HG03108 (cell line): Measurements from ENCODE around the gene PFAS.
"Not testable (repeated sequence)": the region's sequence is repeated elsewhere in the genome, so short reads cannot be mapped to it uniquely, and the experiment has no call there.

Experiments
- ATAC-seq: cut with Tn5 transposase; IDR thresholded peaks from one replicate; pipeline ENCODE4 v1.9.1; 2021; ENCODE audit warnings: moderate library complexity; ENCODE audit not compliant: unreplicated experiment

The PFAS gene

DNA sequence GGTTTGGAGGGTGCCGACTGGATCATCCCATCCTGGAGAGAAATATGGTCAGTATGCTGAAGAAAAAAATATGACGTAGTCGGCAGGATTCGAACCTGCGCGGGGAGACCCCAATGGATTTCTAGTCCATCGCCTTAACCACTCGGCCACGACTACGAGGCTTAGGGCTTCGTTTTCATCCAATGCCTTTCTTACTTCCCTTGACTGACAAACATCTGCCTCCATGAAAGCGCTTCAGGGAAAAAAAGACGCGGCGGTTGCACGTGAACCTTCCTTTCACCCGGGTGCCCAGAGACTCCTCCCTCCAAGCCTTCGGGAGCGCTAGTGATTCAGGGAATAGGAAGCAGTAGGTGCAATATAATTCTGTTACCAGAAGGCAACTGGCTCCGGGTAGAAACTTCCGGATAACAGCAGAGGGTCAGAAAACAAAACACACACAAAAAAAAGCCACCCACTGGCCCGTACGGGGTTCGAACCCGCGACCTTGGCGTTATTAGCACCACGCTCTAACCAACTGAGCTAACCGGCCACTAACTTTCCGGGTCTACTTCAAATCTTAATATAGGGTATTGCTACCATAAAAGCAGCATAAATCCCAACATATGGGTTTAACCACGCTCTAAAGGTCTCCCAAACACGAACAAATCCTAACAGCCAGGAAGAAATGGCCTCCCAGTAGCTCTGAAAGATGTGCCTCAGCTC lies 22.4 kb upstream of the PFAS start:
- no peak for ATAC-seq

DNA sequence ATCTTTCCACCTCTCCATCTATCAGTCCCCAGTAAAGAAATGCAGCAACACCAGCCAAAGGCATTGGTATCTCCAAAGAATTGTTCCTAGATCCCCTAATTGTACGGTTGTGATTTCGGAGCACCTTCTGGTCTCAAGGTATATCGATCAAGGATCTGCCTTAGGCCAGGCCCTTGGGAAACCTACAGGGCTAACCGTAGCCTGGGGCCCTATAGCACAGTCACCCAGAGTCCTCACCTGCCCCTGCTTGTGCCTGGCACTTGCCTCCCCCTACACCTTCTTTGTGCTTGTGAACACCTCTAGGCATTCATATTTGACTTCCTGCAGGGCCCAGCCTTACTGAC lies 21.9 kb upstream of the PFAS start:
- ATAC-seq, result no peak

DNA sequence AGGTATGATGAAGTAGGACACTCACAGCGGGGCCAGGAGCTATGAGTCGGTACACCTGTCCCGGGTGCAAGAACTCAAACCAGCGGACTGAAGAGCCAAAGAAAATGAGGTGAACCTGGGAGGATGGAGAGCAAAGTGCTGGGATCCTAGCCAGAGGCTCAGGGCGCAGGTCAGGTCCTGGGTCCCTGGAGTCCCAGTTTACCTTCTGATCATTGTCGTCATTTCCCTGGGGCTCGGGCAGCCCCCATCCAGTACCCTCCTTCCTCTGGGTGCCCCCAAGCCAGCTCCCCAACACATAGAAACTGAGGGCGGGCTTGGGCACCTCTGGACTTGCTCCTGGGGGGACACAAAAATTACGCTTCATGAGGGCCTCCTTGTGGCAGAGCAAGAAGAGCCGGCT lies 17.4 kb upstream of the PFAS start:
- ATAC-seq, result no peak

DNA sequence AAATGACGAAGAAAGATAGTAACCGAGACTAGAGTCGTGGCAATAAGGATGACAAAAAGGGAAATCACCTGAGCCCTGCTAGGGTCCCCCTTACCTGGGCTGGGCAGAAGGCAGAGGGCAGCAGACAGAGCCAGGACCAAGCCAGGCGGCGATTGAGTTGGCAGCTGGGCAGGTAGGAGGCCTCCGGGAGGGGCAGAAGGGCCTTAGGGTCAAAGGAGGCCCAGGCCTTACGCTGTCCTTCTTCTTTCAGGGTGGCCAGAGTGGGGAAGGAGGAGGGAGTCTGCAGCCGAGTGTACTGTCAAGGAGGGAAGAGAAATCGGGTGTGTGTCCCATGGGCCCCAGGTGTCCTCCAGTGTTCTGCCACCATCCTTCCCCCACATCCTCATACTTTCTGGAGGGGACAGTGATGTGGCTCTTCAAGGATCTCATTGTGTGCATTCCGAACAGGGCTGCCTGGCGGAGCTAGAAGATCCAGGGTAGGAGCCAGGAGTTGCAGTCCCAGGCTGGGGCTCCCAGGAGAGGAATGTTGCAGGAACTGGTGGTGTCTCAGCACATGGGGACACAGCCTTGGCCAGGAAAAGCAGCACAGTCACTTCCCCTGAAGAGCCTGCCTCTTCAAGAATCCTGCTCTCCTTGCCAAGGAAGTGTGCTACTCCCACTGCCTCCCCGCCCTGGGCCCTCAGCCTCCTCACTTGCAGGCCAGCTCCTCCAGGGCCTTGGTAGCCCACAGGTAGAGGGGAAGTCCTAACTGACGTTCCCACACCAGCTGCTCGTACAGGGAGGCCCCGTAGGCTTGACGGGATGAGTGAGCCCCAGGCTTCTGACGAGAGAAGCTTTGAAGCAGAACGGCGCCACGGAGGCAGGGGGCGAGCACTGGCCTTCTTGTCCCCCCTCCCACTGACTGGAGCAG lies 14.5 kb upstream of the PFAS start:
- ATAC-seq, result no peak

- ATAC-seq, result no peak
Measured at GRCh38 chr17:8235676-8236075, 13.4 kb upstream of the PFAS start.

- ATAC-seq, result no peak
Measured at GRCh38 chr17:8237175-8237574, 11.9 kb upstream of the PFAS start.

DNA sequence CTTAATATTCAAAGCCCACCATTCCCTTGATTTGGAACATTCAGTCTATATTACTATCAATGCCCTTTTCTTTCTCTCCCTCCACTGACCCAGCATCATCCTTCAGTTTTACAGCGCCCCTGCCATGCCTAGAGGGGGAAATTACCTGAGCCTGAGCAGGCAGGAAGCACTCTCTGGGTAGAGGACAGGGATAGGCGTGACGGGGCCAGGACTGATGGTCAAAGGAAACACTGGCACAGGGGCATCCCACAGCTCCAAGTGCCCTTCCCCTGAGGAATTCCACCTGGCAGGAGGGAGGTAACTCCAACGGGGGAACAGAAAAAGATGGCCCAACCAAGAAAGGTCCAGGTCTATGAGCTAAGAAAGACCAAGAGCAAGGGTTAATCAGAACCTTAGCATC lies 11.2 kb upstream of the PFAS start:
- ATAC-seq, result no peak

- ATAC-seq, result no peak
Measured at GRCh38 chr17:8243827-8244226, 5.3 kb upstream of the PFAS start.

DNA sequence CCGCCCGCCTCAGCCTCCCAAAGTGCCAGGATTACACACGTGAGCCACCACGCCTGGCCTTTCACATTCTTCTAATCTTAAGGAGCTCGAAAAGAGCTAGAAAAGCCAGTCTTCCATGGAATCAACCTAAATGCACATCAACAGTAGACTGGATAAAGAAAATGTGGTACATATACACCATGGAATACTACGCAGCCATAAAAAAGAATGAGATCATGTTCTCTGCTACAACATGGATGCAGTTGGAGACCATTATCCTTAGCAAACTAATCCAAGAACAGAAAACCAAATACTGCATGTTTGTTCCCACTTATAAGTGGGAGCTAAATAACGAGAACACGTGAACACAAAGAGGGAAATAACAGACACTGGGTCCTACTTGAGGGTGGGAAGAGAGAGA lies 4.3 kb upstream of the PFAS start:
- ATAC-seq, result no peak

GRCh38 chr17:8249621-8250500 lies 772 bp downstream of the PFAS start:
- no peak for ATAC-seq

GRCh38 chr17:8251411-8251810 lies 2.3 kb downstream of the PFAS start:
- not testable (repeated sequence) for ATAC-seq

- ATAC-seq, result no peak
Measured at GRCh38 chr17:8253801-8254200, 4.7 kb downstream of the PFAS start.

DNA sequence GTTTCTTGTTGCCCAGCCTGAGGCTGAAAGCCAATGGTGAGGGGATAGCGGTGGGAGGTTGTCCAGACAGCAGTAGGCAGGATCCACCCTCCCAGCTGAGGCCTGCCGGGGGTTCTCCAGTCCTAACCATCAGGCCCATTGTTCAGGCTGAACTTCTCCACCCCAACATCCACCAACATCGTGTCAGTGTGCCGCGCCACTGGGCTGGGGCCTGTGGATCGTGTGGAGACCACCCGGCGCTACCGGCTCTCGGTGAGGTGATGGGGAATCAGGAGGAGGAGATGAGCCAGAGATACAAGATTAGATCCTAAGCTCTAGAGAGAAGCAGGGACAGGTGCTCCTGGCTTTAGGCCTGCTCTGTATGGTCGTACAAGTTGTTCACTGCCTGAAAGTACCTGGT lies 5.8 kb downstream of the PFAS start:
- ATAC-seq, result no peak

GRCh38 chr17:8255499-8255898 lies 6.4 kb downstream of the PFAS start:
- ATAC-seq, result no peak

- no peak for ATAC-seq
Measured at GRCh38 chr17:8256291-8256690, 7.2 kb downstream of the PFAS start.

DNA sequence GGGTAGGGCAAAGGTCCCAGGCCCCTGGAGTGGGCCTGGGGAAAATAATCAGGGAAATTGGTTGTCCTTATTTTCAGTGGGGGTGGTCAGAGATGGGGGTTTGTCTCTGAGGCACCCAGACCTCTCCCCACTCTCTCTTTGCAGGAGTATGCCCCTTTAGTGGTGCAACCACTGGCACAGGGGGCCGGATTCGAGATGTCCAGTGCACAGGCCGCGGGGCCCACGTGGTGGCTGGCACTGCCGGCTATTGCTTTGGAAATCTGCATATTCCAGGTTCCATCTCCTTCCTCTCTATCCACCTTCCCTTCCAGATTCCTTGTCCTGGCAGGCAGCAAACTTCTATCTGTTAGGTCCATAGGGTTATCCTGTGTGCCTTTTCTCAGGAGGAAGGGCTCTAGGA lies 7.6 kb downstream of the PFAS start:
- ATAC-seq, result no peak

DNA sequence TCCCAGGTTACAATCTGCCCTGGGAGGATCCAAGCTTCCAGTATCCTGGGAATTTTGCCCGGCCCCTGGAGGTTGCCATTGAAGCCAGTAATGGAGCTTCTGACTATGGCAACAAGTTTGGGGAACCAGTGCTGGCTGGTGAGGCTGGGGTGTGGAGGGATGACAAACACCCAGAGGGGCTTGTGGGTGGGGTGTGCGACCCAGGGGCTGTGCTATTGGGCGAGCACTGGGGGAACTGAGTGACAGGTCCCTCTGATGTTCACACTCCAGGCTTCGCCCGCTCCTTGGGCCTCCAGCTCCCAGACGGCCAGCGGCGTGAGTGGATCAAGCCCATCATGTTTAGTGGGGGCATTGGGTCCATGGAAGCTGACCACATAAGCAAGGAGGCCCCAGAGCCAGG lies 8.7 kb downstream of the PFAS start:
- ATAC-seq, result no peak

DNA sequence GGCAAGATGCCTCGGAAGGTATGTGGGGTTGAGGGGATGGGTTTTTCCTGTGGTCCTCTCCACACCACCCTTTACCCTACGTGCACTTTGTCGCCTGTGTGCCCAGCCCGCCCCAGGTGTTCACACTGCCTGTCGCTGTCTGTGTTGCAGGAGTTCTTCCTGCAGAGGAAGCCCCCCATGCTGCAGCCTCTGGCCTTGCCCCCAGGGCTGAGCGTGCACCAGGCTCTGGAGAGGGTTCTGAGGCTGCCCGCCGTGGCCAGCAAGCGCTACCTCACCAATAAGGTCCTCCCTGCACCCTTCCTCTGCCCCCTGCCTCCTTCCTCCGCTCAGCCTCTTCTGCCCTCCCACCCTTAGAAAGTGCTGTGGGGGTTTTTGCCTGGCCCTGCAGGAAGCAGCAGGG lies 15.2 kb downstream of the PFAS start:
- ATAC-seq, result no peak

DNA sequence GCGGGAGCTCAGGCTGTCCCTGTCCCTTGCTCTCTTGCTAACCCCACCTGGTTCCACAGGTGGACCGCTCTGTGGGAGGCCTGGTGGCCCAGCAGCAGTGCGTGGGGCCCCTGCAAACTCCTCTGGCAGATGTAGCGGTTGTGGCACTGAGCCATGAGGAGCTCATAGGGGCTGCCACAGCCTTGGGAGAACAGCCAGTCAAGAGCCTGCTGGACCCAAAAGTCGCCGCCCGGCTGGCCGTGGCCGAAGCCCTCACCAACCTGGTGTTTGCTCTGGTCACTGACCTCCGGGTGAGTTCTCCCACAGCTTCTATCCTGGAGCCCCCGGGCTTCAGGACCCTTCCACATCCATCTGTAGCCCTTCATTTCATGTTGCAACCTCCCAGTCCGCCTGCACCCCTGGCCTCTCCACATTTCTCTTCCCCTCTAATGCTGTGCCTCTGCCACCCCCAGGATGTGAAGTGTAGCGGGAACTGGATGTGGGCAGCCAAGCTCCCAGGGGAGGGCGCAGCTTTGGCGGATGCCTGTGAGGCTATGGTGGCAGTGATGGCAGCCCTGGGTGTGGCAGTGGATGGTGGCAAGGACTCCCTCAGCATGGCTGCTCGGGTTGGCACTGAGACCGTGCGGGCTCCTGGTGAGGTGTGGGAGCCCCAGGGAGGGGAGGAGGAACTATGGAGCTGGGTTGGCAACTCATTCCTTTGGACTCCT lies 15.9 kb downstream of the PFAS start:
- ATAC-seq, result no peak

DNA sequence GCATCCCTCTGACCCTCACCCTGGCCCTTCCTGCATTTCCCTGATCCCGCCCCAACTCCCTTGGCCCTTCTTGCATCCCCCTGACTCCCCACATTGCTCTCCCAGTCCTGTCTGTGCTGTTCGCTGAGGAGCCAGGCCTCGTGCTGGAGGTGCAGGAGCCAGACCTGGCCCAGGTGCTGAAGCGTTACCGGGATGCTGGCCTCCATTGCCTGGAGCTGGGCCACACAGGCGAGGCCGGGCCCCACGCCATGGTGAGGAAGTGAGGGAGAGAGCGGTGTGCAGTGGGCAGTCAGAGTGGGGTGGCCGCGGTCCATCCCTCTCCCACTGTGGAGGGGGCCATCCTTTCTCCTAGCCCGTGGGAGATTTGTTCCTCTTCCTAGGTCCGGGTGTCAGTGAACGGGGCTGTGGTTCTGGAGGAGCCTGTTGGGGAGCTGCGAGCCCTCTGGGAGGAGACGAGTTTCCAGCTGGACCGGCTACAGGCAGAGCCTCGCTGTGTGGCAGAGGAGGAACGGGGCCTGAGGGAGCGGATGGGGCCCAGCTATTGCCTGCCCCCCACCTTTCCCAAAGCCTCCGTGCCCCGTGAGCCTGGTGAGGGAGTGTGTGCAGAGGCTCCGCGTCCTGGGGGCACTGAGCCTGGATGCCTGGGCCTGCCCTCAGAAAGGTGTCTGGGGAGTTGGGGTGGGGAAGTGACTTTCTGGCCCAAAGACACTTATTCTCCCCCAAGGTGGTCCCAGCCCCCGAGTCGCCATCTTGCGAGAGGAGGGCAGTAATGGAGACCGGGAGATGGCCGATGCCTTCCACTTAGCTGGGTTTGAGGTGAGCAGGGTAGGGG lies 17.8 kb downstream of the PFAS start:
- ATAC-seq, result no peak
